ENCODE results near the gene SORCS2. TPM values are rescaled to one million over a fixed set of nuclear protein-coding genes. Genes with fewer than 3 reads are reported as not detected.

The SORCS2 gene
- total RNA-seq, 8 experiments from 2014 or later, result 1.8 to 14.0 (median 5.3) TPM

- Histone ChIP-seq H3K4me3 (no peak overlapping the region), H3K27ac (no peak overlapping the region), H3K4me1 (replicated peaks in 1 of 2) (peaks cover 13 to 15% of the 10 kb centered on the region in 2 donors)
- no peak for ATAC-seq (replicated peaks in 6 of 8)
- in situ Hi-C loops (cut with MboI; ENCODE audit: low pct_unique_long_range_greater_than_20kb in 2 of 9, low sequenced_read_pairs in 9 of 9, unreplicated experiment in 9 of 9), result no loop called here
- 80 to 100% (median 90%) methylated on average over 1 to 6 of the region's 6 CpGs; no CpG with 5 or more reads in 3 of the 10 experiments for WGBS, 10 experiments
Observed at GRCh38 chr4:7771056-7771455, 578.7 kb downstream of the SORCS2 start.

GRCh38 chr4:7771541-7772507, 579.5 kb downstream of the SORCS2 start:
- 60 to 100% (median 77%) methylated on average over 1 to 10 of the region's 26 CpGs for WGBS, 10 experiments
- no peak for ATAC-seq (replicated peaks in 6 of 8)
- Histone ChIP-seq H3K4me3 (no peak overlapping the region), H3K27ac (no peak overlapping the region), H3K4me1 (replicated peaks in 1 of 2) (peaks cover 13 to 15% of the 10 kb centered on the region in 2 donors)
- in situ Hi-C loops (cut with MboI; ENCODE audit: low pct_unique_long_range_greater_than_20kb in 2 of 9, low sequenced_read_pairs in 9 of 9, unreplicated experiment in 9 of 9), result no loop called here

- no peak overlapping the region for H3K4me3 ChIP-seq
- H3K27ac ChIP-seq, result no peak overlapping the region
- peak in 1 of 8 experiments; percentile 61 for ATAC-seq (replicated peaks in 6 of 8)
- 40 to 85% (median 73%) methylated on average over 2 to 17 of the region's 31 CpGs; no CpG with 5 or more reads in 2 of the 10 experiments for WGBS, 10 experiments
- in situ Hi-C loops (cut with MboI; ENCODE audit: low pct_unique_long_range_greater_than_20kb in 2 of 9, low sequenced_read_pairs in 9 of 9, unreplicated experiment in 9 of 9), result no loop called here
- H3K4me1 ChIP-seq (replicated peaks in 1 of 2), result peaks cover 13 to 15% of the 10 kb centered on the region in 2 donors
Observed at GRCh38 chr4:7772711-7773385, 580.5 kb downstream of the SORCS2 start.

- no peak overlapping the region for H3K27ac ChIP-seq
- H3K4me3 ChIP-seq, result no peak overlapping the region
- in situ Hi-C loops (cut with MboI; ENCODE audit: low pct_unique_long_range_greater_than_20kb in 2 of 9, low sequenced_read_pairs in 9 of 9, unreplicated experiment in 9 of 9), result no loop called here
- H3K4me1 ChIP-seq (replicated peaks in 1 of 2), result peaks cover 13 to 15% of the 10 kb centered on the region in 2 donors
- ATAC-seq (replicated peaks in 6 of 8), result no peak
- WGBS, 10 experiments, result 33 to 100% (median 96%) methylated on average over 1 to 12 of the region's 24 CpGs; no CpG with 5 or more reads in 3 of the 10 experiments
Observed at GRCh38 chr4:7773401-7774180, 581.3 kb downstream of the SORCS2 start.

- Histone ChIP-seq H3K27ac (no peak overlapping the region), H3K4me3 (no peak overlapping the region), H3K4me1 (replicated peaks in 1 of 2) (peaks cover 8 to 11% of the 10 kb centered on the region in 2 donors)
- in situ Hi-C loops (cut with MboI; ENCODE audit: low pct_unique_long_range_greater_than_20kb in 2 of 9, low sequenced_read_pairs in 9 of 9, unreplicated experiment in 9 of 9), result no loop called here
- WGBS, 10 experiments, result 17 to 100% (median 82%) methylated on average over 1 to 17 of the region's 22 CpGs; no CpG with 5 or more reads in 1 of the 10 experiments
- ATAC-seq (replicated peaks in 6 of 8), result peak in 3 of 8 experiments; percentile 42 to 66 (median 61)
Observed at GRCh38 chr4:7774301-7775294, 582.3 kb downstream of the SORCS2 start.

DNA sequence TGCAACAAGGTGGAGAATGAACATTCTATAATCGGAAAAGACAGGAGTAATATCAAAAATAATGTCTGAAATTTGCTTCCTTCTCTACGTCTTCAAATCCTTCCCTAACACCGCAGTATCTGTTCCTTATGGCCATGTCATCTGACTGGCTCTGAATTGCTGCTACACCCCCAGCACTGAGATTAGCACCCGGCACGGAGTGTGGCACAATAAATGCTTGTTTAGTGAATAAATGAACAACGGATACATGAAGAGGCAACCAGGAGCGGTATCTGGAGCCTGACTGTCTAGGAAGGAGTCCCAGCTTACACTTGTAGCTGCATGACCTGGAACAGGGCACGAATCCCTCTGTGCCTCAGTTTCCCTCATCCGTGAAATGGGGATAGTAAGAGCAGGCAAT, 583.1 kb downstream of the SORCS2 start:
- WGBS, 10 experiments, result 78 to 100% (median 90%) methylated on average over 1 to 9 of the region's 9 CpGs
- no peak for ATAC-seq (replicated peaks in 6 of 8)
- in situ Hi-C loops (cut with MboI; ENCODE audit: low pct_unique_long_range_greater_than_20kb in 2 of 9, low sequenced_read_pairs in 9 of 9, unreplicated experiment in 9 of 9), result no loop called here
- no peak overlapping the region for H3K4me3 ChIP-seq
- H3K4me1 ChIP-seq (replicated peaks in 1 of 2), result peaks cover 4 to 8% of the 10 kb centered on the region in 2 donors
- no peak overlapping the region for H3K27ac ChIP-seq

- Histone ChIP-seq H3K4me3 (no peak overlapping the region), H3K4me1 (replicated peaks in 1 of 2) (peaks cover 4 to 5% of the 10 kb centered on the region in 2 donors), H3K27ac (no peak overlapping the region)
- in situ Hi-C loops (cut with MboI; ENCODE audit: low pct_unique_long_range_greater_than_20kb in 2 of 9, low sequenced_read_pairs in 9 of 9, unreplicated experiment in 9 of 9), result no loop called here
- no peak for ATAC-seq (replicated peaks in 6 of 8)
- 91 to 100% (median 99%) methylated on average over 1 to 9 of the region's 17 CpGs; no CpG with 5 or more reads in 2 of the 10 experiments for WGBS, 10 experiments
Observed at GRCh38 chr4:7777017-7777710, 584.8 kb downstream of the SORCS2 start.

GRCh38 chr4:7777871-7778509, 585.7 kb downstream of the SORCS2 start:
- Histone ChIP-seq H3K4me3 (no peak overlapping the region), H3K4me1 (replicated peaks in 1 of 2) (peaks cover 4 to 5% of the 10 kb centered on the region in 2 donors), H3K27ac (no peak overlapping the region)
- in situ Hi-C loops (cut with MboI; ENCODE audit: low pct_unique_long_range_greater_than_20kb in 2 of 9, low sequenced_read_pairs in 9 of 9, unreplicated experiment in 9 of 9), result no loop called here
- no peak for ATAC-seq (replicated peaks in 6 of 8)
- WGBS, 10 experiments, result 80 to 100% (median 95%) methylated on average over 1 to 8 of the region's 10 CpGs; no CpG with 5 or more reads in 3 of the 10 experiments

DNA sequence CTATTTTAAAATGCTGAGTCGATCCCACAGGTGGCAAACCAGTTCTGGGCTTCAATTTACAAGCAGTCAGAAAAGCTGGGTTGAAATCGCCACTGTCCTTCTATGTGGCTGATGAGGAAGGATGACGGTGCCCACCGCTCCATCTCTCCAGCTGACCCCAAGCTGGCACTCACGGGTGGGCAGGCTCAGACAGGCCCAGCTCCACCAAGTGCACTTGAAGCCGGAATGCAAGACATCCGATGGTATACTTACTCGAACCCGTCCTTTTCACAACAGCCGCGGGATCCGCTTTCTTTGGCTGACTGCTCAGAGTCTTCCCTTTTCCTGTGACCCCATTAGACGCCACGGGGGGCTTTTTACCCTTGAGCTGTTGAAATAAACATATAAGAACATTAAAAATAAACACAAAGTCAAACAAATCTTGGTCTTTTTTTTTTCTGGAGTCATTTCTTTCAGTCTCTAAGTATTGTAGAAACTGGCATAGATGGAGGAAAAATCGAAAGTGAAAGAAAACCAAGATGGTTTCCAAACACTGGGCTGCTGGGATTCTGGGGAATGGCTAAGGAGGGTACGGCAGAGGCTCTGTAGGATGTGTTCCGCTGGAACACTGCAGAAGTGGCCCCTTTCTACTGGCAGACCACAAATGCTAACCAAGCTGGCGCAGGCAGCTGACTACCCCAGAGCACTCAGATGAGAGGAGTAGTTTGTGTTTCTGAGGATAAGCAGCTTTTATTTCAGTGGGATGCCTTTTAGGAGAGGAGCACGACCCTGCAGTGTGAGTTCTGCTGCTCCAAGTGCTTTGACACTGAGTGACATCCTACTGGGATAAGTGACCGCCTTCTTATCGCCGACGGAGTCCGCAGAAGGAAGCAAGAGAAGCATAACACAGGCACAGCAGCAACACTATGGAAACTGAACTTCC, 586.4 kb downstream of the SORCS2 start:
- ATAC-seq (replicated peaks in 6 of 8), result no peak
- in situ Hi-C loops (cut with MboI; ENCODE audit: low pct_unique_long_range_greater_than_20kb in 2 of 9, low sequenced_read_pairs in 9 of 9, unreplicated experiment in 9 of 9), result no loop called here
- Histone ChIP-seq H3K4me1 (replicated peaks in 1 of 2) (peaks cover 4 to 5% of the 10 kb centered on the region in 2 donors), H3K27ac (no peak overlapping the region), H3K4me3 (no peak overlapping the region)
- 50 to 96% (median 82%) methylated on average over 2 to 14 of the region's 24 CpGs for WGBS, 10 experiments

GRCh38 chr4:7779432-7779768, 587.1 kb downstream of the SORCS2 start:
- WGBS, 10 experiments, result 17 to 100% (median 53%) methylated on average over 2 to 5 of the region's 5 CpGs; no CpG with 5 or more reads in 3 of the 10 experiments
- in situ Hi-C loops (cut with MboI; ENCODE audit: low pct_unique_long_range_greater_than_20kb in 2 of 9, low sequenced_read_pairs in 9 of 9, unreplicated experiment in 9 of 9), result no loop called here
- Histone ChIP-seq H3K4me3 (no peak overlapping the region), H3K27ac (no peak overlapping the region), H3K4me1 (replicated peaks in 1 of 2) (peaks cover 4 to 5% of the 10 kb centered on the region in 2 donors)
- ATAC-seq (replicated peaks in 6 of 8), result peak in 2 of 8 experiments; percentile 70 to 75

Measured in motor neuron (in vitro differentiated cells).